ENCODE data around the gene DCTN5.

GRCh38 chr16:23679986-23680336 is 38.7 kb downstream of the DCTN5 start:
- TF ChIP-seq POLR2AphosphoS5 (IDR thresholded peaks at IDR 0.05; ENCODE audit: low read depth, low read length): no peak
- TF ChIP-seq CTCF (IDR thresholded peaks at IDR 0.05): no peak
- no peak for TF ChIP-seq YY1 (IDR thresholded peaks at IDR 0.05; ENCODE audit: low read depth)
- no peak for TF ChIP-seq SIN3A (IDR thresholded peaks at IDR 0.05; ENCODE audit: borderline replicate concordance, low read depth, low read length)
- TF ChIP-seq GATA2 (CRISPR knock-in tag; IDR thresholded peaks at IDR 0.05): no peak
- no peak for TF ChIP-seq JUND (IDR thresholded peaks at IDR 0.05)

Data from SK-N-SH (cell line).